ENCODE data around the gene SAMD3. TPM values are rescaled to one million over a fixed set of nuclear protein-coding genes. Genes with fewer than 3 reads are reported as not detected.

The SAMD3 gene
- total and polyA plus RNA-seq, 2 of the 13 experiments (the other 11 are each of a cell fraction or from before 2014, with no cell fraction given): not detected

DNA sequence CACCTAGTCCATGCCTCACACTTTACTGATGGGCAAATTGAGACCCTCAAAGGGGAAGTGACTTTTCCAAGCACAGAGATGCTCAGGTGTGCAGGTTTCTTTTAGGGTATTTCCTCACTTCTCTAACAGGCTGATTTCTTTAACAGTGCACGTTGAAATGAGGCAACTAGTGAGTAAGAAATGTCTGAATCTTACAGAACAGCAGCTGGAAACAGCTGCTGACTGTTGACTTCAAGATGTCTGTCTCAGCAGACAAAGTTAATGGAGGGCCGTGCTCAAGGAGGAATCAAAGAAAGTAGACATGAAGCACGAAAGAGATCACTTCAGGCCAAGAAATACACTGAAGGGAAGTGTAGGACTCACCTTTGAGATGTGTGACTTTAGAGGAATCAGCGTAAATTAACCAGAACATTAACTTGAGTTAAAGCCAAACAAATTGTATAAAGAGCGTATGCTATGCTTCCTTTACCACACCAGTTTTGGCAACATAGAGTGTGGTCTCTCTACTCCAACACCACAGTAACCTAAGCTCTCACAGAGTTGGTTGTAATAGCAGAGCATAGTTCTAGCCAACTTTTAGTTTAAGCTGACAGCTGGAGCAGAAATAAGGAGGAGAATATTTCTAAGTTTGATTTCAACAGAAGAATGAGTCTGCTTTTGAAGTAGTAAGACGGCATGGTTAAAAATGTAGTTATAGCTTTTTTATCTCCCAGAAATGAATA lies 60.9 kb downstream of the SAMD3 start:
- H2AFZ ChIP-seq (ENCODE audit: low read length): no peak overlapping the region
- intact Hi-C loops (cut with micrococcal nuclease; ENCODE audit: unreplicated experiment): no loop called here
- TF ChIP-seq, protein P1, sequence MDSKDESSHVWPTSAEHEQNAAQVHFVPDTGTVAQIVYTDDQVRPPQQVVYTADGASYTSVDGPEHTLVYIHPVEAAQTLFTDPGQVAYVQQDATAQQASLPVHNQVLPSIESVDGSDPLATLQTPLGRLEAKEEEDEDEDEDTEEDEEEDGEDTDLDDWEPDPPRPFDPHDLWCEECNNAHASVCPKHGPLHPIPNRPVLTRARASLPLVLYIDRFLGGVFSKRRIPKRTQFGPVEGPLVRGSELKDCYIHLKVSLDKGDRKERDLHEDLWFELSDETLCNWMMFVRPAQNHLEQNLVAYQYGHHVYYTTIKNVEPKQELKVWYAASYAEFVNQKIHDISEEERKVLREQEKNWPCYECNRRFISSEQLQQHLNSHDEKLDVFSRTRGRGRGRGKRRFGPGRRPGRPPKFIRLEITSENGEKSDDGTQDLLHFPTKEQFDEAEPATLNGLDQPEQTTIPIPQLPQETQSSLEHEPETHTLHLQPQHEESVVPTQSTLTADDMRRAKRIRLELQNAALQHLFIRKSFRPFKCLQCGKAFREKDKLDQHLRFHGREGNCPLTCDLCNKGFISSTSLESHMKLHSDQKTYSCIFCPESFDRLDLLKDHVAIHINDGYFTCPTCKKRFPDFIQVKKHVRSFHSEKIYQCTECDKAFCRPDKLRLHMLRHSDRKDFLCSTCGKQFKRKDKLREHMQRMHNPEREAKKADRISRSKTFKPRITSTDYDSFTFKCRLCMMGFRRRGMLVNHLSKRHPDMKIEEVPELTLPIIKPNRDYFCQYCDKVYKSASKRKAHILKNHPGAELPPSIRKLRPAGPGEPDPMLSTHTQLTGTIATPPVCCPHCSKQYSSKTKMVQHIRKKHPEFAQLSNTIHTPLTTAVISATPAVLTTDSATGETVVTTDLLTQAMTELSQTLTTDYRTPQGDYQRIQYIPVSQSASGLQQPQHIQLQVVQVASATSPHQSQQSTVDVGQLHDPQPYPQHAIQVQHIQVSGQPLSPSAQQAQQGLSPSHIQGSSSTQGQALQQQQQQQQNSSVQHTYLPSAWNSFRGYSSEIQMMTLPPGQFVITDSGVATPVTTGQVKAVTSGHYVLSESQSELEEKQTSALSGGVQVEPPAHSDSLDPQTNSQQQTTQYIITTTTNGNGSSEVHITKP (CRISPR knock-in tag; IDR thresholded peaks at IDR 0.05; ENCODE audit: low read depth): no peak
- TF ChIP-seq CAMTA2 (CRISPR knock-in tag; IDR thresholded peaks at IDR 0.05; ENCODE audit: borderline replicate concordance): no peak
- TF ChIP-seq, protein P2, sequence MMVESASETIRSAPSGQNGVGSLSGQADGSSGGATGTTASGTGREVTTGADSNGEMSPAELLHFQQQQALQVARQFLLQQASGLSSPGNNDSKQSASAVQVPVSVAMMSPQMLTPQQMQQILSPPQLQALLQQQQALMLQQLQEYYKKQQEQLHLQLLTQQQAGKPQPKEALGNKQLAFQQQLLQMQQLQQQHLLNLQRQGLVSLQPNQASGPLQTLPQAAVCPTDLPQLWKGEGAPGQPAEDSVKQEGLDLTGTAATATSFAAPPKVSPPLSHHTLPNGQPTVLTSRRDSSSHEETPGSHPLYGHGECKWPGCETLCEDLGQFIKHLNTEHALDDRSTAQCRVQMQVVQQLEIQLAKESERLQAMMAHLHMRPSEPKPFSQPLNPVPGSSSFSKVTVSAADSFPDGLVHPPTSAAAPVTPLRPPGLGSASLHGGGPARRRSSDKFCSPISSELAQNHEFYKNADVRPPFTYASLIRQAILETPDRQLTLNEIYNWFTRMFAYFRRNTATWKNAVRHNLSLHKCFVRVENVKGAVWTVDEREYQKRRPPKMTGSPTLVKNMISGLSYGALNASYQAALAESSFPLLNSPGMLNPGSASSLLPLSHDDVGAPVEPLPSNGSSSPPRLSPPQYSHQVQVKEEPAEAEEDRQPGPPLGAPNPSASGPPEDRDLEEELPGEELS (CRISPR knock-in tag; IDR thresholded peaks at IDR 0.05): no peak
- no peak for TF ChIP-seq ATF1 (CRISPR knock-in tag; IDR thresholded peaks at IDR 0.05)
- TF ChIP-seq SIN3A (IDR thresholded peaks at IDR 0.05; ENCODE audit: borderline replicate concordance, low read depth, low read length): no peak
- no peak for TF ChIP-seq SAP130 (CRISPR knock-in tag; IDR thresholded peaks at IDR 0.05; ENCODE audit: low read depth)
- TF ChIP-seq FLYWCH1 (CRISPR knock-in tag; IDR thresholded peaks at IDR 0.05): no peak
- no peak for TF ChIP-seq NFE2 (CRISPR knock-in tag; IDR thresholded peaks at IDR 0.05)
- TF ChIP-seq CENPX (CRISPR knock-in tag; IDR thresholded peaks at IDR 0.05): no peak
- no peak for TF ChIP-seq TOE1 (CRISPR knock-in tag; IDR thresholded peaks at IDR 0.05)
- TF ChIP-seq, protein P3, sequence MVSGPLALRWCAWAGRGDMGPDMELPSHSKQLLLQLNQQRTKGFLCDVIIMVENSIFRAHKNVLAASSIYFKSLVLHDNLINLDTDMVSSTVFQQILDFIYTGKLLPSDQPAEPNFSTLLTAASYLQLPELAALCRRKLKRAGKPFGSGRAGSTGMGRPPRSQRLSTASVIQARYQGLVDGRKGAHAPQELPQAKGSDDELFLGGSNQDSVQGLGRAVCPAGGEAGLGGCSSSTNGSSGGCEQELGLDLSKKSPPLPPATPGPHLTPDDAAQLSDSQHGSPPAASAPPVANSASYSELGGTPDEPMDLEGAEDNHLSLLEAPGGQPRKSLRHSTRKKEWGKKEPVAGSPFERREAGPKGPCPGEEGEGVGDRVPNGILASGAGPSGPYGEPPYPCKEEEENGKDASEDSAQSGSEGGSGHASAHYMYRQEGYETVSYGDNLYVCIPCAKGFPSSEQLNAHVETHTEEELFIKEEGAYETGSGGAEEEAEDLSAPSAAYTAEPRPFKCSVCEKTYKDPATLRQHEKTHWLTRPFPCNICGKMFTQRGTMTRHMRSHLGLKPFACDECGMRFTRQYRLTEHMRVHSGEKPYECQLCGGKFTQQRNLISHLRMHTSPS (CRISPR knock-in tag; IDR thresholded peaks at IDR 0.05; ENCODE audit: low read depth): no peak
- TF ChIP-seq DPF2 (CRISPR knock-in tag; IDR thresholded peaks at IDR 0.05; ENCODE audit: borderline replicate concordance, low read depth): no peak
- TF ChIP-seq FOXK2 (IDR thresholded peaks at IDR 0.05): no peak
- TF ChIP-seq ZNF484 (CRISPR knock-in tag; IDR thresholded peaks at IDR 0.05; ENCODE audit: borderline replicate concordance, low read depth): no peak
- TF ChIP-seq CC2D1A (CRISPR knock-in tag; IDR thresholded peaks at IDR 0.05): no peak
- no peak for TF ChIP-seq BCL6 (CRISPR knock-in tag; IDR thresholded peaks at IDR 0.05)
- no peak for TF ChIP-seq FOXP1 (IDR thresholded peaks at IDR 0.05)
- TF ChIP-seq FOXP1 (CRISPR knock-in tag; IDR thresholded peaks at IDR 0.05): no peak
- no peak overlapping the region for H3K27ac ChIP-seq (ENCODE audit: extremely low read length, insufficient read depth, low read length)
- no peak for ATAC-seq
- ChIA-PET POLR2A (no interaction called here), CTCF (ENCODE audit: low intra/inter-chr PET ratio, low total read pairs) (no interaction called here)
- peaks cover 7% of the 10 kb centered on the region for H3K9me3 ChIP-seq (ENCODE audit: low read length)
- H3K4me2 ChIP-seq (ENCODE audit: low read depth, low read length): no peak overlapping the region
- in situ Hi-C loops (cut with HindIII; ENCODE audit: extremely low pct_ligation_motif_present, low pct_unique_long_range_greater_than_20kb): no loop called here
- no peaks in the 10 kb centered on the region; a peak in 1 of 5 replicates for H3K27me3 ChIP-seq (ENCODE audit: control insufficient read depth in 1 of 2, insufficient read depth in 2 of 2, low read length in 2 of 2)
- no TSS peak for BruUV-seq (replicated peaks)
- no peak overlapping the region for H3K4me3 ChIP-seq (replicated peaks in 1 of 3; ENCODE audit: insufficient read depth in 1 of 3, low read depth in 2 of 3, low read length in 3 of 3)
- H3K4me1 ChIP-seq (ENCODE audit: insufficient read depth, low read length): no peaks in the 10 kb centered on the region
- no peaks in the 10 kb centered on the region for H4K20me1 ChIP-seq (ENCODE audit: insufficient read depth, low read length)
- DNase-seq (ENCODE audit: low spot score): no peak
- H3K9ac ChIP-seq (ENCODE audit: insufficient read depth, low read depth, low read length): no peak overlapping the region
- FAIRE-seq: no peak
- no peaks in the 10 kb centered on the region for H3K79me2 ChIP-seq (ENCODE audit: insufficient read depth, low read length)
- 19% methylated on average over 6 of the region's 6 CpGs for WGBS (ENCODE audit: low lambda C conversion rate)
- H3K36me3 ChIP-seq (replicated peaks in 1 of 2; ENCODE audit: control insufficient read depth in 1 of 2, insufficient read depth in 2 of 2, low read length in 2 of 2): no peaks in the 10 kb centered on the region
